H1 (cell line): ENCODE data around the gene CTNNA3. TPM values are rescaled to one million over a fixed set of nuclear protein-coding genes. Genes with fewer than 3 reads are reported as not detected.

ENCODE experiments used
- CTCF ChIA-PET: fragments of 300-600 bp; sonication (Branson Sonifier 250); formaldehyde crosslinking; loops from one replicate; lab custom pipeline; 2021; ENCODE audit not compliant: partially characterized antibody; lab: Charles Lee
- POLR2A ChIA-PET: fragments of 300-600 bp; sonication (Branson Sonifier 250); formaldehyde crosslinking; loops from one replicate; lab custom pipeline; 2021; ENCODE audit warnings: inconsistent platforms; ENCODE audit not compliant: partially characterized antibody; lab: Charles Lee
- DNase-seq, 2 experiments: peaks; one replicate each; pipeline versions ENCODE4 v3.0.0 to v3.0.0-alpha.2; 2010 to 2022; ENCODE audit warnings: low spot score in 2 of 2, low read depth in 1 of 2, mixed read lengths in 1 of 2
- FAIRE-seq: peaks from 2 replicates; lab custom pipeline; 2011; peaks lifted over from hg19 to GRCh38; lab: Jason Lieb, UNC
- H2AFZ ChIP-seq: 2 replicates; pipeline ENCODE4 v1.8.1; 2012; ENCODE audit warnings: low read length, inconsistent platforms
- H2AK5ac ChIP-seq: 2 replicates; pipeline ENCODE4 v1.6.1; 2013; ENCODE audit warnings: low read depth, low read length
- H2BK120ac ChIP-seq: replicated peaks from 2 replicates; pipeline ENCODE3; 2013; ENCODE audit warnings: low read depth, low read length, inconsistent platforms
- H2BK12ac ChIP-seq: 2 replicates; pipeline ENCODE4 v1.6.1; 2013; ENCODE audit warnings: low read depth, low read length
- H2BK15ac ChIP-seq: 2 replicates; pipeline ENCODE4 v1.6.1; 2013; ENCODE audit warnings: low read length
- H2BK20ac ChIP-seq: 2 replicates; pipeline ENCODE4 v1.6.1; 2013; ENCODE audit warnings: low read length
- H2BK5ac ChIP-seq: 2 replicates; pipeline ENCODE4 v1.6.1; 2013; ENCODE audit warnings: low read depth, low read length
- H3K14ac ChIP-seq: 2 replicates; pipeline ENCODE4 v1.6.1; 2013; ENCODE audit warnings: inconsistent platforms; ENCODE audit not compliant: insufficient read length
- H3K18ac ChIP-seq: 2 replicates; pipeline ENCODE4 v1.6.1; 2013; ENCODE audit warnings: low read length; ENCODE audit errors: extremely low read depth
- H3K23ac ChIP-seq: 2 replicates; pipeline ENCODE4 v1.6.1; 2013; ENCODE audit warnings: inconsistent platforms; ENCODE audit not compliant: insufficient read length
- H3K23me2 ChIP-seq: 2 replicates; pipeline ENCODE4 v1.6.1; 2013; ENCODE audit warnings: low read depth, low read length
- H3K27ac ChIP-seq: 2 replicates; pipeline ENCODE4 v1.6.1; 2011; ENCODE audit warnings: low read depth, low read length, inconsistent platforms
- H3K27me3 ChIP-seq, 4 experiments: replicated peaks in 1 of 4; 1 replicate in 1 of 4; 2 replicates in 3 of 4; pipeline versions ENCODE4 v1.6.1 to v1.8.1; 2011 to 2013; ENCODE audit warnings: low read length in 3 of 4, mild to moderate bottlenecking in 3 of 4, inconsistent platforms in 2 of 4, mixed read lengths in 2 of 4, moderate library complexity in 1 of 4; ENCODE audit not compliant: control insufficient read depth in 3 of 4, insufficient read depth in 3 of 4; ENCODE audit errors: extremely low read depth in 1 of 4
- H3K36me3 ChIP-seq, 4 experiments: 2 replicates each; pipeline versions ENCODE4 v1.6.1 to v1.8.1; 2011 to 2013; ENCODE audit warnings: mild to moderate bottlenecking in 4 of 4, low read length in 3 of 4, moderate library complexity in 2 of 4, control low read depth in 1 of 4, inconsistent platforms in 1 of 4; ENCODE audit not compliant: insufficient read depth in 4 of 4, control insufficient read depth in 2 of 4
- H3K4ac ChIP-seq: replicated peaks from 2 replicates; pipeline ENCODE3; 2013; ENCODE audit warnings: low read length, low read depth, mixed read lengths, inconsistent platforms; ENCODE audit not compliant: insufficient read length
- H3K4me1 ChIP-seq, 4 experiments: replicated peaks in 1 of 4; 1 replicate in 1 of 4; 2 replicates in 3 of 4; pipeline versions ENCODE4 v1.6.1 to v1.8.1; 2011 to 2013; ENCODE audit warnings: low read length in 3 of 4, inconsistent platforms in 2 of 4, mixed read lengths in 1 of 4; ENCODE audit not compliant: insufficient read depth in 4 of 4, control insufficient read depth in 3 of 4
- H3K4me2 ChIP-seq, 2 experiments: 2 replicates each; pipeline versions ENCODE4 v1.6.1 to v1.8.1; 2011 to 2013; ENCODE audit warnings: low read depth in 2 of 2, low read length in 2 of 2, control low read depth in 1 of 2, inconsistent platforms in 1 of 2, mild to moderate bottlenecking in 1 of 2; ENCODE audit not compliant: insufficient read depth in 1 of 2
- H3K4me3 ChIP-seq, 4 experiments: fragments of 200-600, 300-600 bp in 1 of 4; sonication (generic), shearing (Covaris generic), sonication (Bioruptor Twin) in 1 of 4; 2 replicates each; pipeline versions ENCODE4 v1.5.1 to v1.8.1; 2011 to 2016; ENCODE audit warnings: low read length in 4 of 4, low read depth in 3 of 4, control low read depth in 2 of 4, inconsistent platforms in 2 of 4, mild to moderate bottlenecking in 2 of 4, mixed read lengths in 1 of 4, moderate library complexity in 1 of 4; ENCODE audit not compliant: insufficient read depth in 2 of 4; ENCODE audit errors: extremely low read depth in 1 of 4
- H3K56ac ChIP-seq: replicated peaks from 2 replicates; pipeline ENCODE3; 2013; ENCODE audit warnings: low read depth, mild to moderate bottlenecking, mixed read lengths, low read length, inconsistent platforms; ENCODE audit not compliant: insufficient read length
- H3K79me1 ChIP-seq: 2 replicates; pipeline ENCODE4 v1.6.1; 2013; ENCODE audit warnings: low read depth, low read length, control low read depth
- H3K79me2 ChIP-seq, 2 experiments: 2 replicates each; pipeline versions ENCODE4 v1.6.1 to v1.8.1; 2012 to 2013; ENCODE audit warnings: low read length in 2 of 2, mild to moderate bottlenecking in 2 of 2, inconsistent platforms in 1 of 2; ENCODE audit not compliant: insufficient read depth in 2 of 2, control insufficient read depth in 1 of 2
- H3K9ac ChIP-seq, 4 experiments: replicated peaks in 1 of 4; 1 replicate in 1 of 4; 2 replicates in 3 of 4; pipeline versions ENCODE4 v1.6.1 to v1.8.1; 2011 to 2013; ENCODE audit warnings: low read depth in 3 of 4, low read length in 3 of 4, control low read depth in 2 of 4, mild to moderate bottlenecking in 2 of 4, moderate library complexity in 2 of 4, inconsistent platforms in 1 of 4; ENCODE audit errors: extremely low read depth in 1 of 4
- H3K9me3 ChIP-seq, 2 experiments: 2 replicates each; pipeline versions ENCODE4 v1.6.1 to v1.8.1; 2012 to 2013; ENCODE audit warnings: mild to moderate bottlenecking in 2 of 2, moderate library complexity in 2 of 2, control low read depth in 1 of 2, inconsistent platforms in 1 of 2, low read depth in 1 of 2, low read length in 1 of 2, mixed read lengths in 1 of 2; ENCODE audit not compliant: insufficient read depth in 2 of 2
- H4K20me1 ChIP-seq, 2 experiments: replicated peaks in 1 of 2; 2 replicates each; pipeline versions ENCODE3 to v1.8.1; 2011 to 2013; ENCODE audit warnings: inconsistent platforms in 2 of 2, low read length in 2 of 2, mild to moderate bottlenecking in 1 of 2; ENCODE audit not compliant: insufficient read depth in 2 of 2, control insufficient read depth in 1 of 2
- H4K5ac ChIP-seq: 2 replicates; pipeline ENCODE4 v1.6.1; 2013; ENCODE audit warnings: low read length, low read depth, mixed read lengths, inconsistent platforms; ENCODE audit not compliant: insufficient read length
- H4K8ac ChIP-seq: 2 replicates; pipeline ENCODE4 v1.8.0; 2013; ENCODE audit warnings: mild to moderate bottlenecking, moderate library complexity, low read length, inconsistent platforms; ENCODE audit not compliant: insufficient read depth; ENCODE audit errors: extremely low read depth
- H4K91ac ChIP-seq: replicated peaks from 2 replicates; pipeline ENCODE3; 2013; ENCODE audit warnings: low read length, mixed read lengths, inconsistent platforms; ENCODE audit not compliant: insufficient read length
- CHD1 ChIP-seq: IDR thresholded peaks from 2 replicates; pipeline ENCODE4 v1.6.1; 2012; ENCODE audit warnings: low read depth, low read length, improper control_type of control experiment
- CTBP2 ChIP-seq: IDR thresholded peaks from 2 replicates; pipeline ENCODE4 v1.7.0; 2011; ENCODE audit warnings: borderline replicate concordance, mild to moderate bottlenecking, moderate library complexity, mixed read lengths, low read length; ENCODE audit not compliant: insufficient read depth, insufficient read length
- KDM1A ChIP-seq: fragments of 200-600, 300-600 bp; sonication (generic); IDR thresholded peaks from 2 replicates; pipeline ENCODE4 v1.7.1; 2016; ENCODE audit warnings: mild to moderate bottlenecking, low read length, borderline replicate concordance
- MAFK ChIP-seq: IDR thresholded peaks from 2 replicates; pipeline ENCODE4 v1.6.1; 2012; ENCODE audit warnings: low read depth, mild to moderate bottlenecking, improper control_type of control experiment, low read length
- WGBS, 2 experiments: shearing (Covaris generic) in 1 of 2; methylation state at CpG; one replicate each; pipeline versions ENCODE4 v1.1.6 to v1.1.7; 2013 to 2015; ENCODE audit warnings: low lambda C conversion rate in 2 of 2, mixed read lengths in 2 of 2, inconsistent platforms in 1 of 2, low coverage in 1 of 2, missing lambda C conversion rate in 1 of 2; ENCODE audit not compliant: insufficient replicate concordance in 2 of 2, insufficient coverage in 1 of 2, insufficient read length in 1 of 2; ENCODE audit errors: extremely low coverage in 1 of 2, missing lambda C conversion rate in 1 of 2; 5-methylcytosine and 5-hydroxymethylcytosine counted together
- polyA plus RNA-seq, 7 experiments: library from polyadenylated mRNA; depleted of rRNA in 3 of 7; stranded (reverse) in 5 of 7; unstranded in 2 of 7; fragments of >200 nt in 5 of 7; fragments of 200-250 nt in 2 of 7; gene quantifications; 1 replicate in 5 of 7; 2 replicates in 1 of 7; 4 replicates in 1 of 7; pipeline versions ENCODE4 v1.2.1 to v1.2.3, GENCODE V29; 2011 to 2013; ENCODE audit warnings: missing spikeins in 2 of 7, mixed read lengths in 2 of 7
- total RNA-seq: library from RNA; stranded (reverse); fragmentation: NEBNext Ultra II Directional; extraction: Animal tissue kit (Norgen Biotek cat#: 25700); gene quantifications from 2 replicates; pipeline ENCODE4 v1.2.1, GENCODE V29; 2021

Gene CTNNA3
- total and polyA plus RNA-seq, 2 of the 8 experiments (the other 6 are each of a cell fraction or from before 2014, with no cell fraction given) = 1.3 to 1.5 TPM

DNA sequence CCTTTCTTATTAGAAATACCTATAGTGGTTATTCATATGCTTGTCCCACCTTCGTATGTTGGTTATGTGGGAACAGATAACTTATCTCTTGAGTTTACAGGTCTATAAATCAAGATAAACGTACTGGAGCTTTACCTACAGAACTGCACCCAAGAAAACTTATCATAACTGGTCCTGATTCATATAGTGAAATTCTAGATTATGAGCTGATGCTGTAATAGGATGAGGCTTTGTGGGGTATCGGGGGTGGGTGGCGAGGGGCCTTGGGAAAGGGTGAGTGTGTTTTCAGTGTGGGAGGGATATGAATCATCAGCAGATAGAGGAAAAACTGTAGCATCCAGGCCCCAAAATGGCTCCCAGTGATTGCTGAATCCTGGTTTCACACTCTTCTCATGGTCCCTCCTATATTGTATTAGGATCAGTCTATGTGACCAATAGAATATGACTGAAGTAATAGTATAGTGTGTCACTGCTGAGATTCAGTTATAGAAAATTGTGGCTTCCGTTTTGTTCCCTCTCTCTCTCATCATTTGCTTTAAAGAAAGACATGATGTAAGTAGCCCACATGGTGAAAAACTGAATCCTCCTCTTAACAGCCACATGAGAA lies 1476.9 kb downstream of the CTNNA3 start:
- no peak overlapping the region for H3K27ac ChIP-seq
- H2BK5ac ChIP-seq = no peak overlapping the region
- H3K14ac ChIP-seq = no peak overlapping the region
- no peak overlapping the region for H2BK20ac ChIP-seq
- H2AK5ac ChIP-seq = no peak overlapping the region
- peaks cover 0 to 1% (median 0%) of the 10 kb centered on the region in 4 experiments; a peak in 1 of 7 replicates for H3K27me3 ChIP-seq
- no peak overlapping the region for H3K56ac ChIP-seq
- no peak for FAIRE-seq
- no peak overlapping the region for H4K91ac ChIP-seq
- TF ChIP-seq CTBP2 = no peak
- TF ChIP-seq KDM1A = no peak
- no peak for TF ChIP-seq MAFK
- no peak for TF ChIP-seq CHD1
- WGBS, 2 experiments = 70% methylated on average over 5 of the region's 5 CpGs; no CpG with 5 or more reads in 1 of the 2 experiments
- no peak overlapping the region for H4K8ac ChIP-seq
- no peaks in the 10 kb centered on the region for H3K36me3 ChIP-seq
- no peaks in the 10 kb centered on the region for H3K23me2 ChIP-seq
- H3K18ac ChIP-seq = no peak overlapping the region
- no peaks in the 10 kb centered on the region for H4K20me1 ChIP-seq
- H3K4ac ChIP-seq = no peak overlapping the region
- H4K5ac ChIP-seq = no peak overlapping the region
- no peak overlapping the region for H3K4me2 ChIP-seq
- H3K4me3 ChIP-seq = no peak overlapping the region
- H3K4me1 ChIP-seq = no peaks in the 10 kb centered on the region
- ChIA-PET POLR2A (no interaction called here), CTCF (no interaction called here)
- H2BK15ac ChIP-seq = no peak overlapping the region
- H3K79me2 ChIP-seq = no peaks in the 10 kb centered on the region
- DNase-seq = no peak
- H2AFZ ChIP-seq = no peak overlapping the region
- no peak overlapping the region for H2BK120ac ChIP-seq
- H3K79me1 ChIP-seq = no peaks in the 10 kb centered on the region
- no peak overlapping the region for H3K23ac ChIP-seq
- no peak overlapping the region for H3K9ac ChIP-seq
- no peak overlapping the region for H2BK12ac ChIP-seq
- H3K9me3 ChIP-seq = no peaks in the 10 kb centered on the region
